ENCODE data around the gene EPHB2.
A peak's percentile ranks its signal among the peaks of the same experiment; 100 is the strongest.

The EPHB2 gene

GRCh38 chr1:22854688-22855565 is 144.3 kb downstream of the EPHB2 start:
- DNase-seq (ENCODE audit: low spot score) = no peak

- DNase-seq (ENCODE audit: low spot score) = no peak
Measured at GRCh38 chr1:22855668-22856606, 145.3 kb downstream of the EPHB2 start.

- DNase-seq (ENCODE audit: low spot score) = no peak
Measured at GRCh38 chr1:22857661-22858060, 147.0 kb downstream of the EPHB2 start.

GRCh38 chr1:22860414-22860800 is 149.8 kb downstream of the EPHB2 start:
- DNase-seq (ENCODE audit: low spot score) = no peak

- no peak for DNase-seq (ENCODE audit: low spot score)
Measured at GRCh38 chr1:22860883-22861385, 150.3 kb downstream of the EPHB2 start.

- DNase-seq (ENCODE audit: low spot score) = peak; percentile 9
Measured at GRCh38 chr1:22861764-22862440, 151.3 kb downstream of the EPHB2 start.

GRCh38 chr1:22862752-22863151 is 152.1 kb downstream of the EPHB2 start:
- no peak for DNase-seq (ENCODE audit: low spot score)

- DNase-seq (ENCODE audit: low spot score) = no peak
Measured at GRCh38 chr1:22863766-22864165, 153.1 kb downstream of the EPHB2 start.

- no peak for DNase-seq (ENCODE audit: low spot score)
Measured at GRCh38 chr1:22864886-22865285, 154.2 kb downstream of the EPHB2 start.

- no peak for DNase-seq (ENCODE audit: low spot score)
Measured at GRCh38 chr1:22865736-22866135, 155.1 kb downstream of the EPHB2 start.

GRCh38 chr1:22866868-22867267 is 156.2 kb downstream of the EPHB2 start:
- DNase-seq (ENCODE audit: low spot score) = no peak

GRCh38 chr1:22868331-22868730 is 157.7 kb downstream of the EPHB2 start:
- no peak for DNase-seq (ENCODE audit: low spot score)

GRCh38 chr1:22869325-22869724 is 158.7 kb downstream of the EPHB2 start:
- no peak for DNase-seq (ENCODE audit: low spot score)

GRCh38 chr1:22870201-22870871 is 159.7 kb downstream of the EPHB2 start:
- no peak for DNase-seq (ENCODE audit: low spot score)

GRCh38 chr1:22872981-22873664 is 162.5 kb downstream of the EPHB2 start:
- DNase-seq (ENCODE audit: low spot score) = no peak

- DNase-seq (ENCODE audit: low spot score) = no peak
Measured at GRCh38 chr1:22874785-22875184, 164.1 kb downstream of the EPHB2 start.

- DNase-seq (ENCODE audit: low spot score) = no peak
Measured at GRCh38 chr1:22875241-22875640, 164.6 kb downstream of the EPHB2 start.

GRCh38 chr1:22875841-22876240 is 165.2 kb downstream of the EPHB2 start:
- DNase-seq (ENCODE audit: low spot score) = no peak

- no peak for DNase-seq (ENCODE audit: low spot score)
Measured at GRCh38 chr1:22876359-22877111, 165.9 kb downstream of the EPHB2 start.
